ENCODE measurements around the gene RSPH3. TPM values are rescaled to one million over a fixed set of nuclear protein-coding genes. Genes with fewer than 3 reads are reported as not detected.
A peak's percentile ranks its signal among the peaks of the same experiment; 100 is the strongest.
"Not testable (repeated sequence)": the region's sequence is repeated elsewhere in the genome, so short reads cannot be mapped to it uniquely, and the experiment has no call there.

The RSPH3 gene
- polyA plus RNA-seq, 10 donors: 2.5 to 3.9 (median 3.4) TPM

DNA sequence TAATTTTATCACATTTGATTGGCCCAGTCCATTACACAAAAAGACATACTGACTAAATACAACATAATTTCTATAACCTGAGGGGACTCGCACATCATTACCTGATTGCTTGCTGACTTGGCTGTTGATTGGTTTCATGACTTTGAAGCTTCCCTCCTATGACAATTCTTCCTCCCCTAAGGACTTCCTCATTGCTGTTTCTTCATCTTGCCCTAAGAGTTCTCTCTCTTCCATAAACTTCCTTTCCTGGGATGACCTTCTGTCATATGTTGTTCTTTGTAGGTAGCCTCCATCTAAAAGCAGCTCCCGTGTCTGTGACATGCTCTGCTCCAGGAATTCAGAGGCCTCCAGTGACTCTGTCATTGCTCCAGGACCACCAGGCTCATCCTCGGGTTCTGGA is 22.6 kb downstream of the RSPH3 start:
- no peak for DNase-seq

DNA sequence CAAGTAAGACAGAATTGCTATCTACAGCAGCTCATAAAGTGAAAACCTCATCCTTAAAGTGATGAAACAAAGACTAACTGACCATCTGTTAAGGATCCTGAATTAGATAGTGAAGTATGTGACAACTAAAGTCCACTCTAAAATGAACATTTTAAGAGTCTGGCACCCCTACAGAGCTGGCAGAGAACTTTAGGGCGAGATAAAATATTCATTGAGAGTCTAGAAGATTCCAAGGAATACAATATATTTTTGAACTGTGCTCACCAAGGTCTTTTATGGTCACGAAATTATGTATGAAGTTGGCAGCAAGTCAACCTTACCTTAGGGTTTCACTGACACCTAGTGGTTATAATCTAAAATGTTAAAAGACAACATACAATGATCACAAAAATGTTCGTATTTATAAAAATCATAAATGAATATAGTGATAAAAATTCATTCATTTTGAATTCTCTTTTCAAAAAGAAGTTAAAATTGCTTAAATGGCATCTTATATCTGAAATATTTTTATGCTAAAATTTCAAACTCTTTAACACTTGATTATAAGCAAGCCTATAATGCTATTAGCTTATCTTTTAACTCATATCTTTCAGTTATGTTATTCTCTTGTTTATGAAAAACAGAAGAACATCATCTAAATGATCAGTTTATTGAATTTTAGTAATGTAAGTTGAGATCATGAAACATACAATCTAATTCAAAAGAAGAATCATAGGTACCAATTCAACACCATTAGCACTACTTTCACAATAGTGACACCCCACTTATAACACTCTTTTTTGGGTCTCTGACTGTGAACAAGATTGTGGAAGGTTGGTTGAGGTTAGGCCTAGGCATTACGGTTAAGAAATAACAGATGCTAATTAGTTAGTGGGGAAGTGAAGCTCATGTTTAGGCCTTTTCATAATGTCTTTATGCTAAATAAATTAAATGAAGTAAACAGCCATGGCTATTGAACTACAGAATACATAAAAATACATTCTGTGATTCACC is 27.5 kb downstream of the RSPH3 start:
- peak; percentile 46 to 66 (median 53) for DNase-seq

DNA sequence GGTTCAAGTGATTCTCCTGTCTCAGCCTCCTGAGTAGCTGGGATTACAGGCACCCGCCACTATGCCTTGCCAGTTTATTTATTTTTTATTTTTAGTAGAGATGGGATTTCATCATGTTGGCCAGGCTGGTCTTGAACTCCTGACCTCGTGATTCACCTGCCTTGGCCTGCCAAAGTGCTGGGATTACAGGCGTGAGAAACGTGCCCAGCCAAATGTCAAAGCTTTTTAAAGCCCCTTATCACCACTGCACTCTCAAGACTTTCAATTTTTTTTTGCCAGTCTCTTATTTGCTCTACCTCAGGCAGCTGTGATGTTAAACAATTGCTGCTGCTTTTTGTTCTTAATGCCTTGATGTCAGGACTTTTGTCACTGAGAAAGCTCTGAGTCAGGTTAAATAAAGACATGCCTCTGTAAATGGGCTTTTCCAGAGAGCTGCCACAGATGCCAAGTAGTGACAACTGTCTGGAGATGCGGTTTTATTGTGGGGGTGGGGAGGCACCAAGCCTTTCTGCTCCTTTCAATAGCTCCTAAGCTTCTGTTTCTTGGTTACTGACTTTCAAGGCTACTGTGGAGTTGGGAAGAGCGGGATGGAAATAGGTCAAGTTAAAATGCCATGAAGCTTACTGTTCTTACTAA is 29.2 kb downstream of the RSPH3 start:
- DNase-seq: no peak

DNA sequence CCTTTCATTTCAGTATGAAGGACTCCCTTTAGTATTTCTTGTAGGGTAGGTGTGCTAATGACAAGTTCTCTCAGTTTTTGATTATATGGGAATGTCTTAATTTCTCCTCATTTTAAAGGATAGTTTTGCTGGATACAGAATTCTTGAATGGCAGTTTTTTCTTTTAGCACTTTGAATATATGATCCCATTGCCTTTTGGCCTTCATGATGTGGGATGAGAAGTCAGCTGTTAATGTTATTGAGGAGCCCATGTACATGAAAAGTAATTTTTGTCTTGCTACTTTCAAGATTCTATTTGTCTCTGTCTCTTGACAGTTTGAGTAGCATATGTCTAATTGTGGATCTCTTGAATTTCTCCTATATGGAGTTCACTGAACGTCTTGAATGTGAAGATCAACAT is 30.9 kb downstream of the RSPH3 start:
- no peak for DNase-seq

DNA sequence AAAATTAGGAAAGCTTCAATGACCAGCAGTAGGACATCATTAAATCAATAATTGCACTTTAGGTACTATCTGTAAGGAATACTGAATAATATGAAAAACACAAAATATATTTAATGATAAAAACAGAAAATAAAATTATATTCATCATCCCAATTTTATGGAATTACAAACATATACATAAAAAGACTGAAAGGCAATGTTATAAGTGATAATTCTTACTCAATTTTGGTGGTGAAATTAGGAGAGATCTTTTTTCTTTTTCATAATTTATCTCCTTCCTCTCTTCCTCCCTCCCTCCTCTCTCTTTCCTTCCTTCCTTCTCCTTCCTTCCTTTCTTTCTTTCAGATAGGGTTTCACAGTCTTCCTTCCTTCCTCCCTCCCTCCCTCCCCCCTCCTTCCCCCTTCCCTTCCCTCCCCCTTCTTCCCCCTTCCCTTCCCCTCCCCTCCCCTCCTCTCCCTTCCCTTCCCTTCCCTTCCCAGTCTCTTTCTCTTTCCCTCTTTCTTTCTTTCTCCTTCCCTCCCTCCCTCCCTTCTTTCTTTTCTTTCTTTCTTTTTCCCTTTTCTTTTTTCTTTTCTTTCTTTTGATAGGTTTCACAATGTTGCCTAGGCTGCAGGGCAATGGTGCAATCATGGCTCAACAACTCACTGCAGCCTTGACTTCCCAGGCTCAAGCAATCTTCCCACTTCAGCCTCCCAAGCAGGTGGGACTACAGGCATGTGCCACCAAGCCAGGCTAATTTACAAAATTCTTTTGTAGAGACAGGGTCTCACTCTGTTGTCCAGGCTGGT is 36.8 kb downstream of the RSPH3 start:
- no peak for DNase-seq

DNA sequence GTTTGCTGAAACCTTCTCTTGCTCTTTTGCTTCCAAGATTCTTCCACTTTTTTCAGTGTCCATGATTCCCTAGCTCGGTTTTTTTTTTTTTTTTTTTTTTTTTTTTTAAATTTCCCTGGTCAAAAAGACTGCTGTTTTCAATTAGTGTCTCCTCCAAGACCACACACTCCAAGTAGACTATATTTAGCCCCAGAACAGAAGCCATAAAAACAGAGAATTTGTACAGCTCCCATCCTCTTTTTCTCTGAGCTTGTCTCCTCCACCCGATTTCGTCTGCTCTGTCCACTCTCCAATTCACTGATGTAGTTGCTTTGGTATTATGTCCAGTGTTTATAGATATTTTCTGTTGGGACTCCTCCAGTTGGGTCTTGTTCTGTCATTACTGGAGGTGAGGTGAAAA is 37.6 kb downstream of the RSPH3 start:
- no peak for DNase-seq

DNA sequence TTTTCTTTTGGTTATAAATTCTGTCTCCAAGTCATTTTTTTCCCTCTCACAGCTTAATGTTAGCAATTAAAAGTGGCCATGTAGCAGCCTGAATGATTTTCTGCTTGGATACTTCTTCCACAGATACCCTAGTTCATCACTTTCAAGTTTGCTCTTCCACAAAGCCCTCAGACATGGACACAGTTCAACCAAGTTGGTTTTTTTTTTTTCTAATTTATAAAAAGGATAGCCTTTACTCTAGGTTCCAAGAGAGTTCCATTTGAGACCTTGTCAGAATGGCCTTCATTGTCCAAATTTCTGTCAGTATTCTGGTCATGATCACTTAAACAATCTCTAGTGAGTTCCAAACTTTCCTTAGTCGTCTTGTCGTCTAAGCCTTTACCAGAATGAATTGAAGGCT is 40.0 kb downstream of the RSPH3 start:
- no peak for DNase-seq

DNA sequence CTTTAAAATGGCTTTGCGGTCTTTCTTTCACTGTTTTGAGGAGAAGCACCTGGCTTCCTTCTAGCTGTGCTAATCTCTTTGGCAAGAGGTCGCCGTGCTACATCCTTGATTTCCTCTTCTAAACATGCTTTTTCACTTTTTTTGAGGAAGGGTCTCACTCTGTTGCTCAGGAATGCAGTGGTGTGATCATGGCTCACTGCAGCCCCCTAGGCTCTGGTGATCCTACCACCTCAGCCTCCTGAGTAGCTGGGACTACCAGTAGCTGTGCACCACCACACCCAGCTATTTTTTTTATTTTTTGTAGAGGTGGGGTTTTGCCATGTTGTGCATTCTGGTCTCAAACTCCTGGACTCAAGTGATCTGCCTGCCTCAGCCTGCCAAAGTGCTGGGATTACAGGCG is 40.5 kb downstream of the RSPH3 start:
- DNase-seq: no peak

DNA sequence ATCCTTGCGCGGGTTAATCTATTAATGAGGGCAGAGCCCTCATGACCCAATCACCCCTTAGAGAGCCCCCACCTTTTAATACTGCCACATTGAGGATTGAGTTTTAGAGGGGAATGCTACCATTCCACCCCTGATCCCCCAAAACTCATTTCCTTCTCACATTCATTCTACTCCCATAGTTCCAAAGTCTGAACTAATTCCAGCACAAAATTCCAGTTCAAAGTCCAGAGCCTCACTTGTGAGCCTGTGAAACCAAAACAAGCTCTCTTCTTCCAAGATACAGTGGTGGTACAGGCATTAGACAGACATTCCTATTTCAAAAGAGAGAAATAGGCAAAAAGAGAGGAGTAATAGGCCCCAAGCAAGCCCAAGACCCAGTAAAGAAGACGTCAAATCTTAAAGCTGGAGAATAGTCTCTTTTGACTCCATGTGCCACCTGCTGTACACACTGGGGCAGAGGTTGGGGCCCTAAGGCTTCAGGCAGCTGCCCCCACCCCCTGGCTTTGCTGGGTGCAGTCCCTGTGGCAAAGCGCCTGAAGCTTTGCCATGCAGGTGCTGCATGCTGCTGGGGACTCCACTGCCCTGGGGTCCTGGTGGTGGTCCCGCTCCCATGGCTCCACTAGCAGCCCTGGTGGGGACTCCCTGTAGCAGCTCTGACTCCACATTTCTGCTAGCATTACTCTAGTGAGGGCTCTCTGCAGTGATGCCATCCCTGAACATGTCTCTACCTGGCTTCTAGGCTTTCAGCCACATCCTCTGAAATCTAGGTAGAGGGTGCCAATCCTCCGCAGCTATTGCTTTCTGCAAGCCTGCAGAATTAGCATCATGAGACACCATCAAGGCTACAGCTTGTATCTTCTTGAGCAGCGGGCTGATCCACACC is 41.3 kb downstream of the RSPH3 start:
- no peak for DNase-seq

DNA sequence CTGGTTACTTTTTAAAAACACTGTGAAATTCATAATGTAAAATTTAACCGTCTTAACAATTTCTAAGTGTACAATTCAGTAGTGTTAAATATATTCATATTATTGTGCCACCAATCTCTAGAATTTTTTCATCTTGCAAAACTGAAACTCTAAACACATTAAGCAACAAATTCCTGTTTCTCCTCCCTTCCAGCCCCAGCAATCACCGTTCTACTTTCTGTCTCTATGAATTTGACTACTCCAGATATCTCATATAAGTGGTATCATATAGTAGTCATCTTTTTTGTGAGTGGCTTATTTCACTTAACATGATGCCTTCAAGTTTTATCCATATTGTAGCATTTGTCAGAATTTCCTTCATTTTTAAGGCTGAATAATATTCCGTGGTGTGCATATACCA is 44.7 kb downstream of the RSPH3 start:
- no peak for DNase-seq

DNA sequence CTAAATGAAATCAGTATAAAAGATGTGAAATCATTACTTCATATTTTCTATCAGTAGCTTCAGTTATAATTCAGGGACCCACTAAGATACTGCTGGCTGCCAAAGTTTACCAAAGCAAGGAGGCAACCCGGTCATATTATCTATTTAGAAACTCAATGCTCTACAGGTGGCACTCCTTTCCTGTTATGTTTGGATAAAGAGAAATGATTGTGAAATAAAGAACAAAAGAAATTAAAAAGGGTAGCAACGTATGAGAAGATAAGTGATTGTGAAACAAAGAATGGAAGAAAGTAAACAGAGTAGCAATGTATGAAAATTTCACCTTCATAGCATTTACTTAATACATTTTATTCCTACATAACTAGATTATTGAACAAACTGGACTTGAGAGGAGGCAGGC is 45.2 kb downstream of the RSPH3 start:
- no peak for DNase-seq

DNA sequence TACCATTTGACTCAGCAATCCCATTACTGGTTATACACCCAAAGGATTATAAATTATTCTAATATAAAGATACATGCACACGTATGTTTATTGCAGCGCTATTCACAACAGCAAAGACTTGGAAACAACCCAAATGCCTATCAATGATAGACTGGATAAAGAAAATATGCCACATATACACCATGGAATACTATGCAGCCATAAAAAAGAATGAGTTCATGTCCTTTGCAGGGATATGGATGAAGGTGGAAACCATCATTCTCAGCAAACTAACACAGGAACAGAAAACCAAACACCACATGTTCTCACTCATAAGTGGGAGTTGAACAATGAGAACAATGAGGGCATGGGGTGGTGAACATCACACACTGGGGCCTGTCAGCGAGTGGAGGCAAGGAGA is 48.0 kb downstream of the RSPH3 start:
- DNase-seq: not testable (repeated sequence)

DNA sequence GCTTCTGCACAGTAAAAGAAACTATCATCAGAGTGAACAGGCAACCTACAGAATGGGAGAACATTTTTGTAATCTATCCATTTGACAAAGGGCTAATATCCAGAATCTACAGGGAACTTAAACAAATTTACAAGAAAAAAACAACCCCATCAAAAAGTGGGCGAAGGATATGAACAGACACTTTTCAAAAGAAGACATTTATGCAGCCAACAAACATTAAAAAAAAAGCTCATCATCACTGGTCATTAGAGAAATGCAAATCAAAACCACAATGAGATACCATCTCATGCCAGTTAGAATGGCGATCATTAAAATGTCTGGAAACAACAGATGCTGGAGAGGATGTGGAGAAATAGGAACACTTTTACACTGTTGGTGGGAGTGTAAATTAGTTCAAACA is 48.4 kb downstream of the RSPH3 start:
- DNase-seq: not testable (repeated sequence)

DNA sequence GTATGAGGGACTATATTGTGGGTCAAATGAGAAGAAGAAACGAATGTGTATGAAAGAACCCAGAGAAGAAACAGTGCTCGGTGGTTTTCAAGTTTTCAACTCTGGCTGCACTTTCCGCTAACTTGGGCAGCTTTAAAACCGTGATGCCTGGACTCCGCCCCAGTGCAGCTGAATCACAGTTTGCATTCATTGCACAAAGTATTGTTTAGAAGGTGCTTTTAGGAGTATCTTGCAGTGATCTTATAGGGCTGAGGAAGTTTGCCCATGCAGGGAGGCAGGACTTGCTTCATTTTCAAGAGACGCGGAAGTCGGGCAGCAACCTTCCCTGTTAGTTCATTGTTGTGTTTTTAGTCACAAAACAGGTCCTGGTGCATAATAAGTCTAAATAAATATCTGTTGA is 52.7 kb downstream of the RSPH3 start:
- no peak for DNase-seq

DNA sequence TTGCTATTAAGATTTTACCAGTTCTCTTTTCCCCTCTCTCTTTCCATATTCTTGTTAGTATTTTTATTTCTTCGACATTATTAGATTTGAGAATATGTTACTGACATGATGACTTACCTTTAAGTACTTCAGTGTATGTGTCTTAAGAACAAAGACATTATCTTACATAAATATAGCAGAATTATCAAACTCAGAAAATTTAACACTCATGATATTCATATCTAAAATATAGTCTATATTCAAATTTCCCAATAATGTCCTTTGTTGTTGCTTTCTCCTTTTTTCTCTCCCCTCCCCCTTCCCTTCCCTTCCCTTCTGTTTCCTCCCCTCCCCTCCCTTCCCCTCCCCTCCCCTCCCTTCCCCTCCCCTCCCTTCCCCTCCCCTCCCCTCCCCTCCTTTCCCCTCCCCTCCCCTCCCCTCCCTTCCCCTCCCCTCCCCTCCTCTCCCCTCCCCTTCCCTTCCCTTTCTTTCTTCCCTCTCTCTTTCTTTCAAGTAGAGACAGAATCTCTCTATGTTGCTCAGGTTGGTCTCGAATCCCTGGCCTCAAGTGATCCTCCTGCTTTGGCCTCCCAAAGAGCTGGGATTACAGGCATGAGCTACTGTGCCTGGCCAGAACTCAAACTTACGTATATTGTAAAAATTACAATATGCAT is 56.5 kb downstream of the RSPH3 start:
- no peak for DNase-seq

DNA sequence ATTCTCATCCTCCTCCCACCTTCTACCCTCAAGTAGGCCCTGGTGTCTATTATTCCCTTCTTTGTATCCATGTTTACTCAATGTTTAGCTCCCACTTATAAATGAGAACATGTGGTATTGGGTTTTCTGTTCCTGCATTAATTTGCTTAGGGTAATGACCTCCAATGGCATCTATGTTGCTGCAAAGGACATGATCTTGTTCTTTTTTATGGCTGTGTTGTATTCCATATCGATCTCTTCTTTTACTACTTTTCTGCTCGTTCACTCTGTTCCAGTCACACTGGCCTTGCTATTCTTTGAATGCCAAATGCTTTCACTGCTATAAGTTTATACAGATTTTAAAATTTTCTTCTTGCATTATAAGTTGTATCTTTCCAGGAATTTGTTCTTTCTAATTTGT is 57.7 kb downstream of the RSPH3 start:
- no peak for DNase-seq

DNA sequence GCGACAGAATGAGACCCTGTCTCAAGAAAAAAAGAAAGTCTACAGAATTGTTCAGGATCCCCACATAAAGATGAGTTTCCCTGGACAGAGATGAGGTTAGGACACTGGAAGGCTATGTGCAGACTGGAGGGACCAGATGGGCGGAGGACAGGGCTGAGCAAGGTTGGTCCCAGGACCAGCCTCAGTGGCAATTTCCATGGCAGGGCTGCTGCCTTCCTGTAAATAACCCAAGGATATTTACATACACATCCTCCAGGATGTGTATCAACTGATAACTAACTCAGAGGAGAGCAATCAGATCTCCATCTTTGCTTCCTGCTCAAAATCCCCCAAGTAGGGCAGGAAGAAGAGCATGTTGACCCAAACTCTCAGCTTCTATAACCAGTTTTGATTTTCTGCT is 58.8 kb downstream of the RSPH3 start:
- no peak for DNase-seq

DNA sequence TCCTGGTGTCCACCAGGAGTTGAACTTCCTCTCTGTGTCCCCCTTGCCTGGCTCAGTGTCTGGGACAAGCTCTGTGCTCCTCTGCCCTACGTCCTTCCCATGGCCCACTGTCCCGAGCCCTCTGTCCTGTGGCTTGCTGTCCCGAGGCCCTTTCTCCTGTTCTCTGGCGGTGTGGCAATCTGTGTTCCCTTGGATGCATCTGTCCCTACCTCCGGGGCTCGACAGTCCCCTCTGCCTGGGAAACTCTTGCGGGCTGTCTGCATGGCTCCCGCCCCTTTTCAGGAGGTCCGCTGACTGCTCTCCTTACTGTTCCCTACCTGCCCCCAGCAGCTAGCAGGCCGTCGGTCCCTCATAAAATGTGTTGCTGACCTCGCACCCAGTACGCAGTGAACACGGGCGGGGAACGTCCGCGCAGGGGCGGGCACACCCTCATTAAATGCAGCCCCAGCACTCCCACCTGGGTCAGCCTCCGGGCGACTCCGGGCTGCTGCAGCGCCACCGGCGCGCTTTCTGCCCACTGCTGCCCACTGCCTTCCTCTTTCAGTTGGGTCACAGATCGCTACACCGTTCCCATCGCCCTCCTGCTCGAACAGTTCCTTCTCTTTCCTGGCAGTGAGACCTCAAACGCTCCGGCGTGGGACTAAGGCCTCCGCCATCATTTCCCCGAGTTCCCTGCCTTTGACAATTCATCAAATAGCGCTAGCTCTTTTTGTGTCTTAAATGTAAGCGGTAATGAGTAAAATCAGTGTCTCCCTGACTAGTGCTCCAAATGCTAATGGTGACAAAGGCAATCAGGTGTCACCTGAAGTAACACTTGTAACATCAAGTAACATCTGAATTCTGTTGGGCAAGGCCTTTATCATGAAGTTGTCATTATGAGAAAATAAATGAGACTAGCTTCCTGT is 60.5 kb downstream of the RSPH3 start:
- peak in 1 of 3 donors; percentile 42 for DNase-seq

DNA sequence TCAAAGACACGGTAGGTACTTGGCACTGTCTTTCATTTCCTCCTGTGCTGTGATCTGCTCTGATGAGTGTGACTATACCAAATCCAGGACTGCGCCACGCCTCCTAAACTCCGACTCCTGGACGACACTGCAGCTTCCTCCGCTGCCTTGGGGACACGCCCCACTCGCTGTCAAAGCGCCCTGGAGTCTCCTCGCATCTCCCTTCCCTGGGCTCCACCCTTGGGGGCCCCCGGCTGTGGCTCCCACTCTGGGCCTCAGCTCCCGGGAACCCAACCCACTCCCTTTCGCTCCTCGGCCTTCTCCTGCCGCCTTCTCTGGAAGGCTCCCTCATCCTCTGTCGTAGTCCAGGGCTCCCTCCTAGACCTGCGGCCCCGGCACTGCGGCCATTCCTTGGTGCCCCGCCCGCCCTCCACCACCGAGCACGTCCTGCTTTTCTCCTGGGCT is 61.2 kb downstream of the RSPH3 start:
- peak in 1 of 3 donors; percentile 59 for DNase-seq

DNA sequence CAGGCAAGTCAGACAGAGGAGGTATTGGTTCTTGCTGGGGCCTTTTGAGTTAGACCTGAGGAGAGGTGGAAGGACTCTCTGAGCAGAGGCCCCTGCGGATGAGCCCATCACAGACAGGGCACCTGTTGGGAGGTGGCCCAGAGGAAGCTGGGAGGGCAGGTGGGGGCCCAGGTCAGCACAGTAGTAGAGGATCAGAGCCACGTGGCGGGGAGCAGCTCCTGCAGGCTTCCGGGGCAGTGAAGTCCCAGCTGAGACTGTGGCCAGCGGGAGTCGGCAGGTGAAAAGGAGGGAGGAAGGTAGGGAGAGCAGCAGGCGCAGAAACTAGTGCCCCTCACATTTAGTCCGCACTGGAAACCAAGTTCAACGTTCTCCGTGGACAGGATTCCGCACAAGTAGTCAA is 61.8 kb downstream of the RSPH3 start:
- no peak for DNase-seq
